HG03103 (cell line): ENCODE results near the gene TNFAIP3.
"Not testable (repeated sequence)": the region's sequence is repeated elsewhere in the genome, so short reads cannot be mapped to it uniquely, and the experiment has no call there.

Source experiments
- ATAC-seq: cut with Tn5 transposase; IDR thresholded peaks from one replicate; pipeline ENCODE4 v1.9.1; 2021; ENCODE audit warnings: low read depth; ENCODE audit not compliant: unreplicated experiment

Gene TNFAIP3

DNA sequence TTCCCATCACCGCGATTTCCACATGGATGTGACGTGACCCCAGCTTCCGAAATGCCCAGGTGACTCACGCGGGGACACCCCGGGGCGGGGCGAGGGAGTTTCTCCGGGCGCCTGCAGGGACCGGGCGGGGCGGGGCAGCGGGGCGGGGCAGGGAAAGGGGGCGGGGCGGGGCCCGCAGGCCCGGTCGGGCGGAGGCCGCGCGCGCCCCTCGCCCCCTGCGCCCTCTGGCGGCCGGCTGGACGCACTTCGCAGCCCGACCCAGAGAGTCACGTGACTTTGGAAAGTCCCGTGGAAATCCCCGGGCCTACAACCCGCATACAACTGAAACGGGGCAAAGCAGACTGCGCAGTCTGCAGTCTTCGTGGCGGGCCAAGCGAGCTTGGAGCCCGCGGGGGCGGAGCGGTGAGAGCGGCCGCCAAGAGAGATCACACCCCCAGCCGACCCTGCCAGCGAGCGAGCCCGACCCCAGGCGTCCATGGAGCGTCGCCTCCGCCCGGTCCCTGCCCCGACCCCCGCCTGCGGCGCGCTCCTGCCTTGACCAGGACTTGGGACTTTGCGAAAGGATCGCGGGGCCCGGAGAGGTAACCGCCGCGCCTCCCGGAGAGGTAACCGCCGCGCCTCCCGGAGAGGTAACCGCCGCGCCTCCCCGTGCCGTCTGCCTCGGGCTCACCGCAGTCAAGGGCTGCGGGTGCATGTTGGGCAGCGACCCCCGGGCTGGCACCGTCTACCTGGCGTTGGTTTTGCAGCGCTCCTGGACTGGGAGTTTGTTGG lies at the start of gene TNFAIP3:
Gene TNFAIP3 (plus strand): TSS at position 346 of the 771 bp plus-strand sequence. CDS start 3,969 bp downstream, outside the sequence.
- ATAC-seq = peak; percentile 53

DNA sequence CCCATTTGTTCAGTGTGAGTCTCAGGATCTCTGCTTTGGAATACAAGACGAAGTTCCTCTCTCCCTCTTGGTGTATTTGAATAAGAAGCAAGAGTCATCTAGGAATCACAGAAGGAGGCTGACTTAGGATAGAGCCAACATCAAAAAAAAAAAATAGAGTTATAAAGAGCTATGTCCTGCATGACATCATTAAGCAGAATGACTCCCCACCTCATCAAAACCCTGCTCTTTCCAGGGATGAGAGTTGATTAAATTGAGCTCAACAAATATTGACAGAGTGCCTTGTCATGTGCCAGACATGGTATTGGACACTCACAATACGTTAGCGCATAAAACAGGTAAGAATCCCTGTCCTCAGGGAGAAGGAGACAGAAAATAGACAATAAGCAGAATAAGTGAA lies 48.6 kb upstream of the TNFAIP3 start:
- no peak for ATAC-seq

GRCh38 chr6:137819740-137820139 lies 47.3 kb upstream of the TNFAIP3 start:
- no peak for ATAC-seq

DNA sequence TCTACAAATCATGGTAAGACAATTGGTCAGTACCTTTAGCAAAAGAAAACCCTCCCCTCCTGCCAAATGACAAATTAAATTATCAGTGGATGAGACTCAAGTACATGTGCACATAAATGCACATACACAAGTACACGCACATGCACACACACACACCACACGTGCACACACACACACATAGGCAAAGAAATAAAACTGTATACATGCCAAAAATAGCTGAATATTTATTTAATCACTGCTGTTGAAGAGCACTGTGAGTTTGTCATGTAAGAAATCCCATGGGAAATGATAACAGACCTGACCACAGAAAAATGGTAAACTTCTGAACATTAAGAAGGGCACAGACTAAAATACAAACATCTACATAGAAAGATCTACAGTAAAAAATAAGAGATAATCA lies 46.6 kb upstream of the TNFAIP3 start:
- ATAC-seq = no peak

DNA sequence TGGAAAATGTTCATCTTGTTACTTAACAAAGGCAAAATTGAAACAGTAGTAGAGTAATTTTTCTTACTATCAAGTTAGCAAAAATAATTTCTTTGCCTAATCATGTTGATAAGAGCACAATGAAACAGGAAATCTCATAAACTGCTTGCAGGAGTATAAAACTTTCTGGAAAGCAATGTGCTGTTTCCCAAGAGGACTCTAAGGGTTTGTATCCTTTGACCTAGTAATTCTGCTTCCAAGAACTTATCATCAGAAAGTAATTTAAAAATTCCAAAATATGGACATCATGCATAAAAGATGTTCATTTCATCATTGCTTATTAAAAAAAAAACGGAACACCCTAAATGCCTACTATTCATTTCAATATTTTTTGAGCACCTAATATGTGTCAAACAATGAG lies 46.1 kb upstream of the TNFAIP3 start:
- no peak for ATAC-seq

DNA sequence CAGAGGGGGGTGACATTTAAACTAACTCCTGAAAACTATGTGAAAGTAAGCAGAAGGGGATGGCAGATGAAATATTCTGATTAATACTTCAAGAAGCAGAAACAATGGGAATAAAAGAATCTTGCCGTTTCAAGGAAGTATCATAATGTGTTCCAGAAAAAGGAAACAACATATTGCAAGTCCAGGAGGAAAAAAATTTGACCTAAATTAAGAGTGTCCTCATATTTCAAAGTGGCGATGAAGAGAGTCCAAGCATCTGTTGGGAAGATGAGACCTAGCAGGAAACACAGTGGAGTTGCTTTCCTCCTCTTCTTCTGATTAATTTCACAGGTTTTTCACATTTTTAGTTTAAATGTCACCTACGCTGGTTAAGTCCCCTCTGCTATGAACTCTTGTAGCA lies 45.6 kb upstream of the TNFAIP3 start:
- ATAC-seq = no peak

DNA sequence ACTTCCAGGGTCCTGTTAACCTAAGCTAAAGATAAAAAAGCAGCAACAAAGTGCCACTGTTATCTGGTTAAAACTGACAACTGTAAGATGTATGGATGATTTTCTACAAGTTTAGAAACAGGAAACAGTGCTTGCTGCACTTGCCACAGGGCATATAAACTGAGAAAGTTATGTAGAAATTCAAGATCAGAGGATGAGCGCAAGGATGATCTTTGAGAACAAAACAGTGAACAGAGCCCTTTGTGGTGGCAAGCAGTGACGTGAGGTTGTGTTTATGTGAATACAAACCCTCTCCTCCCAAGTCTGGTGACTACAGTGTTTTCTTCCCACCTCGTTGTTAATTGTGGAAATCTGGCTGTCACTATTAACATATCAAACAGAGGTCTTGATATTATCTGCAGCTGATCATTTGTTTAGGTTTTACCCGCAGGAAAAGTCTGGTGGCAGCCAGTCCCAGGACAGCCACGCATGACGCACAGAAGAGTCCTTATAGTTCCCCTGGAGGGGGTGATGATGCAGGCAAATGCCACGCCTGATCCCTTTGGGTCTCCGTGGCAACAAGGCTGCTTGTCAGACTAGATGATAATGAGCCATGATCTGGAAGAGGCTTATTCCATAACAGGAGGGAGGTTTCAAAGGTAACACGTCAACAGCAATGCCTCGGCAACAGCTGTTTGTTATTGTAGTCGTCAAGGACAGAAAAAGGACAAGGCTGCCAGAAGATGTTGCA lies 43.1 kb upstream of the TNFAIP3 start:
- ATAC-seq = no peak

GRCh38 chr6:137824556-137824879 lies 42.5 kb upstream of the TNFAIP3 start:
- no peak for ATAC-seq

- ATAC-seq = no peak
Observed at GRCh38 chr6:137824896-137825295, 42.2 kb upstream of the TNFAIP3 start.

DNA sequence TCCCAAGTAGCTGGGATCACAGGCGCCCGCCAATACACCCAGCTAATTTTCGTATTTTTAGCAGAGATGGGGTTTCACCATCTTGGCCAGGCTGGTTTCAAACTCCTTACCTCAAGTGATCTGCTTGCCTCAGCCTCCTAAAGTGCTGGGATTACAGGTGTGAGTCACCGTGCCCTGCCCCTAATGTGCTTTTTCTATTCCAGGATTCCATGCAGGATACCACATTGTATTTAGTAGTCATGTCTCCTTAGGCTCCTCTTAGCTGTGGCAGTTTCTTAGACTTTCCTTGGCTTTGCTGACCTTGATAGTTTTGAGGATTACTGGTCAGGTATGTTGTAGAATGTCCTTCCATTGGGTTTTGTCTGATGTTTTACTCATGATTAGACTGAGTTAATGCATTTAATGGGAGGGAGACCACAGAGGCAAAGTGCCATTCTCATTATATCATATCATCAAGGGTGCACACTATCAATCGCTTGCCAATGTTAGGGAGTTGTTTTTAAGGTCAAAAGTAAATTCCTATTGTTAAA lies 39.6 kb upstream of the TNFAIP3 start:
- no peak for ATAC-seq

- ATAC-seq = peak; percentile 45
Observed at GRCh38 chr6:137827977-137828810, 38.9 kb upstream of the TNFAIP3 start.

DNA sequence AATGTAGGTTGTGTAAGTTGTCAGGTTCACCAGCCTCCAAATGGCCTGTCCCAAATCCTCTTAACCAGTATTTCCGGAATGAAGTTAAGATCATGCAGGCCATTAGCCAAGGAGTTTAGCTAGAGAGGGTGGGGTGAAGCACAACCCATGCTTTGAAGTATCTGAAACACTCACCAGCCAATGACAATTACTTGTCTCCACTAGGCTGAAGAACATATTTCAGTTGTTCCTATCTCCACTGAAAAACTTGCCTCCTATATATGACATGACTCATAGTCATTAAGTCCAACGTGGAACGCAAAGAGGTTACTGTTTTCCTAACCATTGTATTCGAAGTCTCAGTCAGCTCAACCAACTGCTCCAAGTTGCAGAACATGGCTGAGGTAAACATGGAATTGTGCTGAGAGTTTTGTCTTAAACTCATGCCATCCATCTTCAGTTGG lies 37.4 kb upstream of the TNFAIP3 start:
- no peak for ATAC-seq

GRCh38 chr6:137830511-137830911 lies 36.5 kb upstream of the TNFAIP3 start:
- no peak for ATAC-seq

GRCh38 chr6:137832110-137832509 lies 34.9 kb upstream of the TNFAIP3 start:
- no peak for ATAC-seq

DNA sequence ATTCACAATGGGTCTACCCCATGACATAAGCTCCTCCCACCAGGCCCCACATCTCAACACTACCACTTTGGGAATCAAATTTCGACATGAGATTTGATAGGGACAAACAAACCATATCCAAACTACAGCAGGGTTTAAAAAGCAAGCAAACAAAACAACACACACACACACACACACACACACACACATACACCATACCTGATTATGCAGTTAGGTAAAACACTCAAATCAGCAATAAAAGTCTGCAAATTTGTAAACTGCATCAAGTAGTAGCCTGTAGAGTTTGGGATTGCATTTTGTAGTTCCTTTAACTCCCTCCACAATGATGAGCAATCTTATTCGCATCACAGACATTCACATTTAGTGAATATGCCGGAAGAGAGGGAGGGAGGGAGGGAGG lies 32.6 kb upstream of the TNFAIP3 start:
- no peak for ATAC-seq

DNA sequence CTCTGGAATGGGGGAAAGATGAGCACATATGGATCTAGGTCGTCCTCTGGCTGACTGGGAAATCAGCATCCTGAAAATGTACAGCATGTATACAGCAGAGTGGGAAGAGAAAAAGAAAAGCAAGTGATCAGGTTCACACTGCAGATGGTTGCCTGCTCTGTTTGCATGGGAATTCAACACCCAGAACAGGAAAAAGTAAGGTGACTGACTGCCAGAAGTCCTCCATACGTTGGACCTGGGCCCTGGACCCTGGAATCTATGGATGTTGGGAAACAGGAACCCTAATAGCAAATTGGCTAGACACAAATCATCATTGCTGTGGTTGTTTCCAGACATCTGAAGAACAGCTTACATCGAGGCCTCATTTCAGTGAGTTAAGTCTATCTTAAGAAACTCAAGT lies 30.3 kb upstream of the TNFAIP3 start:
- ATAC-seq = no peak

DNA sequence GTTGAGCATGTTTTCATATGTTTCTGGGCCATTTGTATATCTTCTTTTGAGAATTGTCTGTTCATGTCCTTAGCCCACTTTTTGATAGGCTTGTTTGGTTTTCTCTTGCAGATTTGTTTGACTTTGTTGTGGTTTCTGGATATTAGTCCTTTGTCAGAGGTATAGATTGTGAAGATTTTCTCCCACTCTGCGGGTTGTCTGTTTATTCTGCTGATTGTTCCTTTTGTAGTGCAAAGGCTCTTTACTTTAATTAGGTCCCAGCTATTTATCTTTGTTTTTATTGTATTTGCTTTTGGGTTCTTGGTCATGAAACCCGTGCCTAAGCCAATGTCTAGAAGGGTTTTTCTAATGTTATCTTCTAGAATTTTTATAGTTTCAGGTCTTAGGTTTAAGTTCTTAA lies 29.0 kb upstream of the TNFAIP3 start:
- ATAC-seq = not testable (repeated sequence)

DNA sequence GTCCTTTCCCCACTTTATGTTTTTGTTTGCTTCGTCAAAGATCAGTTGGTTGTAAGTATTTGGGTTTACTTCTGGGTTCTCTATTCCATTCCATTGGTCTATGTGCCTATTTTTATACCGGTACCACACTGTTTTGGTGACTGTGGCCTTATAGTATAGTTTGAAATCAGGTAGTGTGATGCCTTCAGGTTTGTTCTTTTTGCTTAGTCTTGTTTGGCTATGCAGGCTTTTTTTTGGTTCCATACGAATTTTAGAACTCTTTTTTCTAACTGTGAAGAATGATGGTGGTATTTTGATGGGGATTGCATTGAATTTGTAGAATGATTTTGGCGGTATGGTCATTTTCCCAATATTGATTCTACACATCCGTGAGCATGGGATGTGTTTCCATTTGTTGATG lies 28.5 kb upstream of the TNFAIP3 start:
- ATAC-seq = not testable (repeated sequence)

GRCh38 chr6:137839076-137839475 lies 28.0 kb upstream of the TNFAIP3 start:
- no peak for ATAC-seq

GRCh38 chr6:137840252-137840651 lies 26.8 kb upstream of the TNFAIP3 start:
- ATAC-seq = no peak

- ATAC-seq = no peak
Observed at GRCh38 chr6:137843211-137843610, 23.8 kb upstream of the TNFAIP3 start.
